CD4-positive, alpha-beta T cell treated with Interleukin-12 subunit alpha and Interleukin-12 subunit beta, for 1 hour (primary cell): Measurements from ENCODE around the gene USP30.
A peak's percentile ranks its signal among the peaks of the same experiment; 100 is the strongest.
"Not testable (repeated sequence)": the region's sequence is repeated elsewhere in the genome, so short reads cannot be mapped to it uniquely, and the experiment has no call there.

Experiments used
- DNase-seq: peaks from one replicate; pipeline ENCODE4 v3.0.0-alpha.2; 2020

The USP30 gene, protein sequence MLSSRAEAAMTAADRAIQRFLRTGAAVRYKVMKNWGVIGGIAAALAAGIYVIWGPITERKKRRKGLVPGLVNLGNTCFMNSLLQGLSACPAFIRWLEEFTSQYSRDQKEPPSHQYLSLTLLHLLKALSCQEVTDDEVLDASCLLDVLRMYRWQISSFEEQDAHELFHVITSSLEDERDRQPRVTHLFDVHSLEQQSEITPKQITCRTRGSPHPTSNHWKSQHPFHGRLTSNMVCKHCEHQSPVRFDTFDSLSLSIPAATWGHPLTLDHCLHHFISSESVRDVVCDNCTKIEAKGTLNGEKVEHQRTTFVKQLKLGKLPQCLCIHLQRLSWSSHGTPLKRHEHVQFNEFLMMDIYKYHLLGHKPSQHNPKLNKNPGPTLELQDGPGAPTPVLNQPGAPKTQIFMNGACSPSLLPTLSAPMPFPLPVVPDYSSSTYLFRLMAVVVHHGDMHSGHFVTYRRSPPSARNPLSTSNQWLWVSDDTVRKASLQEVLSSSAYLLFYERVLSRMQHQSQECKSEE

DNA sequence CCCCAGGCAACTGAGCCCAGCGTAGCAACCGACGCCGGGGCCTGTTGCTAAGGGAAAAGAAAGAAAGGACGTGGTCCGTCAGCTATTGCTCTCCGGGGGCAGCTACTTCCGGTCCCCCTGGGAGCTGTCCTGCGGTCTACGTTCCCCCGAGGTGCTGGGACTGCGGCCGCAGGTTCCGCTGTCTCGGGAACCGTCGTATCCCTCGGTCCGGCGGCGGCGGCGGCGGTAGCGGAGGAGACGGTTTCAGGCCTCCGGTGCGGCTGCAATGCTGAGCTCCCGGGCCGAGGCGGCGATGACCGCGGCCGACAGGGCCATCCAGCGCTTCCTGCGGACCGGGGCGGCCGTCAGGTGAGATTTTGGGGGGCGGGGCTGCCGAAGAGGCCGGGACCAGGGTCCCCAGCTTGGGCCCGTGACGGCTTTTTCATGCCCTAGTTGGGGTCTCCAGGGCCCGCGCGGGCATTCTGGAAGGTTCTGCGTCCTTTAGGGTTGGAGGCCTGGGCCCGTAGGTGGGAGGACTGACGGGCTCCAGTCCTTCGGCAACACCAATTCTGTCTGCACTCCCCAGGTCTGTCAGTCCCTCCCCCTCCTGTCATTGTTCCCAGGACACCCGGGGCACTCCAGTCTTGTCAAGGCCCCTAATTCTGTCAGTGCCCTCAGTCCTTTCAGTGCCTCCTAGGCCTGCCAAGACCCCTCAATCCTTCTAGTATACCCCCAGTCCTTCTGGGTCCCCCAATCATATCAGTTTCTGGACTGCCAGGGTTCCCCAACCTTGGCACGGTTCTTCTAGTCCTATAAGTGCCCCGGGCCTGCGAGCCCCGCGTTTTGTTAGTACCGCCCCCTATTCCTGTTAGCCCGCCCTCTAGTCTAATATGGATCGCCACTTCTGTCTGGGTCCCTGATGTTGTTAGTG is at the start of gene USP30:
Gene USP30 (plus strand): TSS at position 163 of the 910 bp plus-strand sequence. CDS start 103 bp downstream, at position 266.
- peak; percentile 89 for DNase-seq

DNA sequence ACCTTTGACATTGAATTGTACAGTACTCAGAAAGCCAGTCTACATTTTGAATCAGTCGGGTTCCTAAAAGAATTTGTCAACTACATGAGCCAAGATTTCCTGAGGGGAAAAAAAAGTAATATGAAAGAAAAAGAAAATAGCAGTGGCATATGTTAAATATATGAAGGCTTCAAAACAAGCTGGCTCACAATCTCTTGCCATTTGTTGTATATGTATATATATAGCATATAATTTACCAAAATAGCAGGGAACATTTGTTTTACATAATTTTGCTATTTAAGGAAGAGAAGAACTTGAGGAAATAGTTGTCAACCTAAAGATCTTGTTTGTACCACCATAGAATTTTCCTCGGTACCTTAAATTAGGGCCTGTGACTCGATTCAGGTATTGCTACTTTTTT is 48.4 kb upstream of the USP30 start:
- DNase-seq = no peak

DNA sequence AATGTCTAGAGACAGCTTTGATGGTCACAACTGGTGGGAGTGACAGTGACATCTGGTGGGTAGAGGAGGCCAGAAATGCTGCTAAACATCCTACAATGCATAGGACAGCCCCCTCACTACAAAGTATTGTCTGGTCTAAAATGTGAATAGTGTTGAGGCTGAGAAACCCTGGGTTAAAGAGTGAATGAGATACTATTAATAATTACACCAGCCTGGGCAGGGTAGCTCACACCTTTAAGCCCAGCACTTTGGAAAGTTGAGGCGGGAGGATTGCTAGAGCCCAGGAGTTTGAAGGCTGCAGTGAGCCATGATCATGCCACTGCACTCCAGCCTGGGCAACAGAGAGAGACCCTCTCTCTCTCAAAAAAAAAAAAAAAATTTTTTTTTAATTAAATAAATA is 42.6 kb upstream of the USP30 start:
- no peak for DNase-seq

DNA sequence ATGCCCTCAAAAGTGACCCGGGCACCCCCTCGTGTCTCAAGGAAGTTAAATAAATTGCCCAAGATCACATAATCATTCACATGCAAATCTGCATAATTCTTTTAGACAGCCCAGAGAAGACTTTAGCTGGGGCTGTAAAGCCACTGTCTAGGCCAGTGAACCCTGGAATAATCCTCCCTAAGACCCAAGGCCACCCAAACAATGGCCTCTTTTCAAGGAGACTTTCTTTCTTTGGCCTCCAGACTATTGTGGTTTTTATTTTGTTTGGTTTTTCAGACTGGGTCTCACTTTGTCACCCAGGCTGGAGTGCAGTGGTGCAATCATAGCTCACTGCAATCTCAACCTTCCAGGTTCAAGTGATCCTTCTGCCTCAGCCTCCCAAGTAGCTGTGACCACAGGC is 42.1 kb upstream of the USP30 start:
- DNase-seq = no peak

DNA sequence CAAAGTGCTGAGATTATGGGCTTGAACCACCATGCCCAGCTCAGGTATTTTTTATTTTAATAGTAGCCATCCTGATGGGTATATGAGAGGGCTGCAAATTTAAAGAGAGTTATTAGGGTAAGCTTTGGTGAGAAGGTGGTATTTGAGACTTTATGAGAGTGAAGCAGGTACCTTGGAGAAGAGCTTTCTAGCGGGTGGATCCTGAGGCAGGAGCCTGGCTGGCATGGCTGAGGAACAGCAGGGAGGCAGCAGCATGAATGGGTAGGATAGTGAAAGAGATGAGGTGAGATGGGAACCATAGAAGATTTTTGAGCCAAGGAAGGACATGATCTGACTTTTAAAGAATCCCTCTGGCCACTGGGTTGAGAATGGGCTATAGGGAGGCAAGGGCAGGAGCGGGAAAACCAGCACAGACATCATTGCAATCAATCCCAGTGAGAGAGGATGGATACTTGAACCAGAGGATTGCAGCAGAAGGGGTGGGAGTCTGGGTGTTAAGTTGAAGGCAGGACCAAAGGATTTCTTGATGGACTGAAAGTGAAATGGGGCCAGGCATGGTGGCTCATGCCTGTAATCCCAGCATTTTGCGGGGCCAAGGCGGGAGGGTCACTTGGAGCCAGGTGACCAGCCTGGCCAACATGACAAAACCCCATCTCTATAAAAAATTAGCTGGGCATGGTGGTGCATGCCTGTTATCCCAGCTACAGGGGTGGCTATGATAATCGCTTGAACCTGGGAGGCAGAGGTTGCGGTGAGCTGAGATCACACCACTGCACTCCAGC is 37.2 kb upstream of the USP30 start:
- DNase-seq = no peak

DNA sequence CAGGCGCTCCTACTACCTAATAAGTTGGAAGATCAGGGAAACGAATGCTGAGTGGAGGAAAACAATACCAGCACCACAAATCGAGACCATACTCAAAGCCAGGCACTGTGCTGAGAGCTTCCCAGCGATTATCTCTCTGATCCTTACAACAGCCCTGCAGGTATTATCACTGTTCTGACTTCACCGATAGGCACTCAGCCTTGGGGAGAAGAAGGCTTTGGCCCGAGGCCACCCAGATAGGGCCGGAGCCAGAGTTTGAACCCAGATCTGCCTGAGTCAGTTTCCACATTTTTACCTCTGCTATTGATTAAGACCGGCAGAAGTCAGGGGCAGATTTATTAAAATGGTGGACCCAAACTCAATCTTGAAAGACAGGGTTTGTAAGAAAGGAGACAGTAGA is 36.4 kb upstream of the USP30 start:
- no peak for DNase-seq

DNA sequence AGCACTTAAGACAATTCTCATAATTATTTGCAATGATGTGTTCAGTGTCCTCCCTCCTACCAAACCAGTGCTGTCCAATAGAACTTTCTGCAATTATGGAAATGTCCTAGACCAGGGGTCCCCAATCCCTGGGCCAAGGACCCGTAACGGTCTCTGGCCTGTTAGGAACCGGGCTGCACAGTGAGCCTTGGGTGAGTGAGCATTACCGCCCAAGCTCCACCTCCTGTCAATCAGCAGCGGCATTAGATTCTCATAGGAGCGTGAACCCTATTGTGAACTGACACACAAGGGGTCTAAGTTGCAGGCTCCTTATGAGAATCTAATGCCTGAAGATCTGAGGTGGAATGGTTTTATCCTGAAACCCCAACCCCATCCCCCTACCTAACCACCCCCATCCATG is 35.4 kb upstream of the USP30 start:
- no peak for DNase-seq

DNA sequence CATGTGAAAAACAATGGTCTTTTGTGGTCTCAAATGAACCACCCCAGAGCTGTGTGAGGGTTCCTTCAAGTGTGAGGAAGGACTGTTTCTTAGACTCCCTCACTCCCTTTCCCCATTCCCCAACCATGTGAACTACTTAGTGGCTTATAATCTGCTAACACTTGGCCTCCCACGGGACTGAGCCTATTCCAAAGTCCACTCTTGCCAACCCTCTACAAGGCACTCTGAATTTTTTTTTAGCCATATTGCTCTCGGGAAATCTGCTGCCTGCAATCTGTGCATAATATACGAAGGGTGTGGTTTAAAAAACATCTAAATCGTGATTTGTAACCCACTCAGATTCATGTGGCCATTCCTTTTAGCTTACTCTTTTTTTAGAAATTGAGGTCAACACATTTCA is 34.1 kb upstream of the USP30 start:
- no peak for DNase-seq

DNA sequence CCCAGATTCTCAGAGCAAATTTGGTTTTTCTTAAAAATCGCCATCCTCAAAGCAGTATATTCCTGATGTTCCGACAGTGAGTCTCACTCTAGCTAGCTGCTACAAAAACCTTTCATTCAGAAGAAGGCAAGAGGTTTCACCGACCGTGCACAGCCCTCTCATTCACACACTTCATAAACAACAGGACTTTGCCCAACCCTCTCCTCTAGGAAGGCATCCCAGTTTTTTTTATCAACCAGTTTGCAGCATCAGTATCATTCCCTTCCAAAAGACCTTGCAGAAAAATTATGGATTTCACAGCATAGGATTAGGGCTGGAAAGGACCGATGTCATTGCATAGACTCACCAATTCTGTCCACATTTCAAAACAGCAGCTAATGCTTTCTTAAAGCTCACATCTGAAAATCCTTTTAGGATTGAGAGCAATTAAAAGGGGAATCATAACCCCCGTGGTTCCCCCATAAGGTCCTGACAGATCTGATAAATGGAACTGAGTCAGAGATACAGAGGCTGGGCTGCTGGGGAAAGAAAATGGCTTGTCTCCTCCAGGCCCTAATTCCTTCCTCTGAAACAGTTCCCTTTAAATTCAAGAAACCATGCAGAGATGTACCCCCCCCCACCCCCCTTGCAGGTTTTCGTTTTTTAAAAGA is 32.1 kb upstream of the USP30 start:
- DNase-seq = no peak

DNA sequence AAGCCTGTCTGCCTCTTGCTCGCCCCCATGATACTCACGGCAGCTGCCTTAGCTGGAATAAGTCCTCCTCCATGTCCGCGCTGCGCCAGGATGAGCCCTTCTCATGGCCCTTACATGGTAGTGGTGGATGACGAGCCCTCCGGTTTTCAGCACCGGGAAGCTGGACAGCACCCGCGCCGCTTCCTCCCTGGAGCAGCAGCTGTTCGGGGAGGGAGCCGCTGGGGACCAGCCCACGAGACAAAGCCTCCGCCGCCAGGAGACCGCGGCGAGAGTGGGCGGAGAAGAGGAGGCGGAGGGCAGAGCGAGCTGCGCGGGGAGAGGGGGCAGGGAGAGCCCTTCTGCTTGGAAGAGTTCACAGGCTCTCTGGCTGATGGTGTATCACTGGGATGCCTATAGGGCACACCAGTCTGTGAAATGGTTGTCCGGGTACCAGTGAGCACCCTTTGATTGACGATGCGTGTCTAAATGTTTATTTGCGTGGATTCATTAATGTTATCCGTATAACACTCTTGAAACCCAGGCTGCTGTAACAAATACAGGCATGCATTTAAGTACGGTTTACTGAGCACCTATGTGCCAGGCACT is 31.5 kb upstream of the USP30 start, which contains the start of gene SVOP:
Gene SVOP (minus strand): TSS at position 273 of the 585 bp plus-strand sequence. CDS start 200 bp downstream, at position 73.
- peak; percentile 18 for DNase-seq

DNA sequence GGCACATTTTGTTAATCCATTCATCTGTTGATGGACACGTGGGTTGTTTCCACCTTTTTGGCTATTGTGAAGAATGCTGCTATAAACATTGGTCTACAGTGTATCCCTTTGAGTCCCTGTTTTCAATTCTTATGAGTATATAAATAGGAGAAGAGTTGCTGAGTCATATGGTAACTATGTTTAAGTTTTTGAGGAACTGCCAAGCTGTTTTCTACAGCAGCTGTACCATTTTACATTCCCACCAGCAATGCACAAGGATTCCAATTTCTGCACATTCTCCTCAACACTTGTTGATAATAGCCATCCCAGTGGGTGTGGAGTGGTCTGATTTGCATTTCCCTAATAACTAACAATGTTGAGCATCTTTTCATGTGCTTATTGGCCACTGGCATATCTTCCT is 24.6 kb upstream of the USP30 start:
- no peak for DNase-seq

DNA sequence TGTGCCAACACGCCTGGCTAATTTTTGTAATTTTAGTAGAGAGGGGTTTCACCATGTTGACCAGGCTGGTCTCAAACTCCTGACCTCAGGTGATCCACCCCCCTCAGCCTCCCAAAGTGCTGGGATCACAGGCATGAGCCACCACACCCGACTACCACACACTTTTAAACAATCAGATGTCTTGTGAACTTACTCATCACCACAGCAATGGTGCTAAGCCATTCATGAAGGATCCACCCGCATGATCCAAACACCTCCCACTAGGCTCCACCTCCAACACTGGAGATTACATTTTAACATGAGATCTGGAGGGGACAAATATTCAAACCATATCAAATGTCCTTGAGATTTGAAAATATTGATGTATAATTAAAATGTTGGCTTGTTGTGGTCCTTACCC is 23.8 kb upstream of the USP30 start:
- DNase-seq = not testable (repeated sequence)

DNA sequence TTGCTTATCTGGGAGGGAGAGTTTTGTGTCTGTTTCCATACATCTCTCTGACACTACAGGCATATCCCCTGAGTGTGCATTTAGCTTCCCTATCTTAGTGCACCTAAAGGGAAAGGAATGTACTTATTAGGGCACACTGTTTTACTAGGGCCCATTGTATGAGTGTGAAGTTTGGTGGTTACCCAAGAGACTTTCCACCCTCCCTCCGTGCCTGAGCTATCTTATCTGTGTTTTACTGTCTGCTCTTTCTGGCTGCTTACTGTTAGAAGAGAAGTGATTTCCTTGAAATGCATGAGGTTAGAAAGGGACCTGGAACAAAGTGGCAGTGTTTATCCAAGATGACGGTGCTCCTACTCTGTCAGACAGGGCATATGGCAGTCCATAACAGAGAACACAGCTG is 23.0 kb upstream of the USP30 start:
- no peak for DNase-seq

DNA sequence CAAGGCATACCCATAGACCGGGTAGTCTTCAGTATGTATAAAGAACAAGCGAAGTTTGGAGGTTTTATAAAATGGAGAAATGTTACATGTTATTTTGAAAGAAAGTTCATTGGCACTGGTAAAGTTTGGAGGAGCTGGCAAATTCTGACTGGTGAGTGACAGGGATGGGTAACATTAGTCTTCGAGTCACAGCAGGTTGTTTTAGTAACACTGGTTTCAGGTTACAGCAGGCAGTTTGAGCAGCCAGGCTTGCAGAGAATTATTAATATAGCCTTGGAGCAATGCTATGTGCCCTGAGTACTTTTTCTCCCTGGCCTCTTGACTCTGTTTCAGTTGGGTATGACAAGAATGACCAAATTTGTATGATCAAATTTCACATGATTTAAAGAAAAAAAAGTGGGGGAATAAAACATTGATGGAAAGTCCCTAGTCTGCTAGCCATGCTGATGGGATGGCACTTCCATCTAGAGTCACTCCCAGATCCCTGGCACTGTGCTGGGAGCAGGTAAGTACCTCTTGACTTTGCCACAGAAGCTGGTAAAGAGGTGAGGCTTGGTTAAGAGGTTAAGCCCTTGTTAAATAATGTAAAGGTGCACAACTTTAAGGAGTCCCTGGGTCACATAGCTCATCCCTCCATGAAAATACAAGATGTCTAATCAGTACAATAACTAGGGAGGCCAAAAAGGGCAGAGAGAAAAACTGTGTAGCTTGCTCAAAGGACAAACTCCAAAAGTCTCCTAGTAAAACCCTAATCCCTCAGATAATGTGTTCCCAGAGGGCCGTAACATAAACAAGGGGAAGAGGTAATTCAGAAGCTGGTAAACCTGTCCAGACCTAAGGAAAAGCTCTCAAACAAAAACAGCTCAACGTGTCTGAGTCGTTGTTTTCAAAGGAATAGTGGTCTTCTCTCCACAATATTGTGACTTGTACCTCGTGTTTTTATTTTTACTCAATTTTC is 18.9 kb upstream of the USP30 start:
- no peak for DNase-seq

DNA sequence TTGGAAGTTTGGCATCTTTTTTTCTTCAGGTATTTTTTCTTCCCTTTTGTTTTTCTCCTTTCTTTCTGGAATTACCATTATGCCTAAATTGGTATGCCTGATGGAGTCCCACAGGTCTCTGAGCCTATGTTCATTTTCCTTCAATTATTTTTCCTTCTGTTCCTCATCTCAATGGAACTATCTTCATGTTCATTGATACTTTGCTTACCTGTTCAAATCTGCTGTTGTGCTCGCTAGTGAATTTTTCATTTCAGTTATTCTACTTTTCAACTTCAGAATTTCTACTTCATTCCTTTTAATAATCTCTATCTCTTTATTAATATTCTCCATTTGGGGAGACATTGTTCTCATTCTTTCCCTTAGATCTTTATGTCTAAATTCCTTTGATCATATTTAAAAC is 15.4 kb upstream of the USP30 start:
- DNase-seq = no peak

DNA sequence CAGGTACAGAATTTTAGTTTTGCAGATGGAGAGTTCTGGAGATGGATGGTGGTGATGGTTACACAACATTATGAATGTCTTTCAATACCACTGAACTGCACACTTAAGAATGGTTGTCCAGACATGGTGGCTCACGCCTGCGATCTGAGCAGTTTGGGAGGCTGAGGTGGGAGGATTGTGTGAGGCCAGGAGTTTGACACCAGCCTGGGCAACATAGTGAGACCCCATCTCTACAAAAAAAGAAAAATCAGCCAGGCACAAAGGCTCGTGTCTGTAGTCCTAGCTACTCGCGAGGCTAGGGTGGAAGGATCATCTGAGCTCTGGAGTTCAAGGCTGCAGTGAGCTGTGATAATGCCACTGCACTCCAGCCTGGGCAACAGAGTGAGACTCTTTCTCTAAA is 8.1 kb upstream of the USP30 start:
- no peak for DNase-seq

DNA sequence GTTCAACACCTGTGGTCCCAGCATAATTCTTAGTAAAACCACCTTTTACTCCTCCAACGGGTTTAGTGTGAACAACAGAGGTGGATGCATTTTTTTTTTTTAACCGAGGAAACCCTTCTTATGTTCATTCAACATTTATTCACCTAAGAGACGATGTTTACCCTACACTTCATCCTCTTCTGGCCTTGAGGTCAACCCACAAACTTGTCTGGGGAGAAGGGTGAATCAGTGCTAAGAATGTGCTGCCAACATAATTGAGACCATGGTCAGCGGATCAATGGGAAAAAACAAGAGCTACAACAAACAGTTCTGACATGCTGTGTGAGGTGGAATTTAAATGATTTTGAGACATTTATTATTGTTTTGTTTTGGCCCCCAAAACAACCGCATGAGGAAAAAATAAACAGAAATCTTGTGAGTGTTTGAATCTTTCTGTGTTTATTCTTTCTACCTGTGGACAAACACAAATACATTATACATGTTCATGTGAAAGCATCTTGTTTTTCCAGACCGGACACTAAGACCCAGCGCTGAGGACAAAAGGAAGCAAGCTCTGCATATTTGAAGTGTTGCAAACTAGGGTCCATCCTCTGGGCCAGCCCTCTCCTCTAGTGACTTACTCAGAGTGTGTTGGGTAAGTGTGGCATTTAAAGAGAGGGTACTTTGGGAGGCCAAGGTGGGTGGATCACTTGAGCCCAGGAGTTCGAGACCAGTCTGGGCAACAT is 5.1 kb upstream of the USP30 start:
- DNase-seq = no peak

DNA sequence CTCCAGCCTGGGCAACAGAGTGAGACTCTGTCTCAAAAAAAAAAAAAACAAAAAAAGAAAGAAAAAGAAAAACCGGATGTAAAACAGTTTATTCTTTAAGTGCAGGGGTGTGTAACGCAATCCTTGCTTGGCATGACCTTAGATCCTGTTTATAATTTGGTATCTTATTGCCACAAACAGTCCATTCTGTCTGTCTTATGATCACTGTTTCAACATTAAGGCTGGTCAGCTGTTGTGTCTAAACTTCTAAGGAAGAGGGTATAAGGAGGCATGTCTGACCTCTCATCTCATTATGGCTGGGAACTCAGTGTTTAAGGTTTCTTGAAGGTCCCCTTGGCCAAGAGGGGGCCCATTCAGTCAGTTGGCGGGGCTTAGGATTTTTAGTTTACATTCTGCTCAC is 3.7 kb upstream of the USP30 start:
- not testable (repeated sequence) for DNase-seq

DNA sequence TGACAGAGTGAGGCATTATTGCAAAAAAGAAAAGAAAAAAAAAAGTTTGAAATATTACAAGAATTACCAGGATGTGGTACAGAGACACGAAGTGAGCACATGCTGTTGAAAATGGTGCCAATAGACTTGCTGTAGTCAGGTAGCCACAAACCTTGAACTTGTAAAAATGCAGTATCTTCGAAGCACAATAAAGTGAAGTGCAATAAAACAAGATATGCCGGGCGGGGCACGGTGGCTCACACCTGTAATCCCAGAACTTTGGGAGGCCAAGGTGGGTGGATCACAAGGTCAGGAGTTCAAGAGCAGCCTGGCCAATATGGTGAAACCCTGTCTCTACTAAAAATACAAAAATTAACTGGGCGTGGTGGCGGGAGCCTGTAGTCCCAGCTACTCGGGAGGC is 2.6 kb upstream of the USP30 start:
- not testable (repeated sequence) for DNase-seq

DNA sequence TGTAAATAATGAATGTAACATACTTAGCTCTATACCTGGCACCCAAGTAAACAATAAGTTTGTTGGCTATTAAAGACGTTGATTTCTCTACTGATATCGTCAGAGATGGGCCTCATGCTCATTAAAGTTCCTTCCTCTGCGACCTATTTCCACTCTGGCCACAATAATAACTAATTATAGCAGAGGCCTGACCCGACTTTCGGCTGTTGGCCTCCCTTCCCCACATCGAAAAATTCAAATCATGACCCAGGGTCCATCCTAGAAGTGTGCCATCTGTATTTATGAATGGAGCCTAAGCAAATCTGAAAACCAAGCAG is 321 bp upstream of the USP30 start:
- DNase-seq = no peak
